Anterior cingulate cortex (tissue), 58 donors: ENCODE results near the gene PLXND1.

ENCODE experiments used
- DNase-seq, 58 donors: peaks; one replicate each; lab custom pipeline; 2025; lab: John Stamatoyannopoulos, UW

Gene PLXND1

DNA sequence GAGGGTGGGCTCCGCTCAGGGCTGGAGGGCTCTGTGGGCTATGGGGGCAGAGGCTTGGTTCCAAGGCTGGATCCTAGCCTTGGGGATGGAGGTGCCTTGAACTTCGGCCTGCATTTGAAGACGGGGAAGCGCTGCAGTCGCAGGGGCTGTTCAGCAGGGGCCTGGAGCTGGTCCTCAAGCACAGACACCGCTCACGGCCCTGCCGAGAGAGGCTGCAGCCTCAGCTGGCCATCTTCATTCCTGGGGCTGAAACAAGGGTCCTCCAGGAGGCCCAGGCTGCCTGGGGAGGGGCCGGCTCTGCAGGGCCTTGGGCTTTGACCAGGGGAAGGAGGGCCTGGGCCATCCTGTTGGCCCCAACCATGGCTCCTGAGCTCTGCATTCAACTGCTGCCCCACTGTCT is 25.6 kb upstream of the PLXND1 start:
- no peak for DNase-seq

GRCh38 chr3:129629011-129629410 is 22.5 kb upstream of the PLXND1 start:
- DNase-seq, result no peak

- DNase-seq, result no peak
Observed at GRCh38 chr3:129628169-129628522, 21.7 kb upstream of the PLXND1 start.

- peak in 53 of 58 donors; percentile 30 to 81 (median 65) for DNase-seq
Observed at GRCh38 chr3:129627350-129628168, 21.1 kb upstream of the PLXND1 start.

DNA sequence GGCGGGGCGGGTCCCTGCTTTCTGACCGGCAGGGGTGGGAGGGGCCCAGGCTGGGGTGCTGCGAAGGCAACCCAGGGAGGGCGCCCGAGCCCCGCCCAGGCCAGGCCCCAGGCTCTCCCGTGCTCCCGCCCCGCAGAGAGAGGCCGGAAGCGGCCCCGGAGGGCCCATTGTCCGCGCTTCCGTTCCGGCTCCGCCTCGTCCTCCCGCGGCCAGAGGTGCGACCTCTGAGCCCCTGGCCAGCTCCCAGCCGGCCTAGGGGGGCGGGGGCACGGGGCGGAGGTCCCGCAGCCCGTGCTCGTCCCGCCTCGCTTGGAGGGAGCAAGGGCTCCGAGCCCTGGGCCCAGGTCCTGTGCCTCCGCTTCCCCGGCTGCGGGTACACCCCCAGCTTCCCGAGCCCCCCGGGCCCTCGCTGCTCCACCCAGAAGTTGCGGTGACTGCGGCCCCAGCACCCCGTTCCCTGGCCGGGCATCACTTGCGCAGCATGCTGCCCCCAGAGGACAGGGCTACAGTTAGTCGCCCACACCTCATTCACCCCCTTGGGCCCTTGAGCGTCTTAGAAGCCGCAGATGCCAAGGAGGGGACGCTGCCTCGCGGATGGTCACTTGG is 20.4 kb upstream of the PLXND1 start:
- DNase-seq, result peak in 51 of 58 donors; percentile 30 to 90 (median 61)

DNA sequence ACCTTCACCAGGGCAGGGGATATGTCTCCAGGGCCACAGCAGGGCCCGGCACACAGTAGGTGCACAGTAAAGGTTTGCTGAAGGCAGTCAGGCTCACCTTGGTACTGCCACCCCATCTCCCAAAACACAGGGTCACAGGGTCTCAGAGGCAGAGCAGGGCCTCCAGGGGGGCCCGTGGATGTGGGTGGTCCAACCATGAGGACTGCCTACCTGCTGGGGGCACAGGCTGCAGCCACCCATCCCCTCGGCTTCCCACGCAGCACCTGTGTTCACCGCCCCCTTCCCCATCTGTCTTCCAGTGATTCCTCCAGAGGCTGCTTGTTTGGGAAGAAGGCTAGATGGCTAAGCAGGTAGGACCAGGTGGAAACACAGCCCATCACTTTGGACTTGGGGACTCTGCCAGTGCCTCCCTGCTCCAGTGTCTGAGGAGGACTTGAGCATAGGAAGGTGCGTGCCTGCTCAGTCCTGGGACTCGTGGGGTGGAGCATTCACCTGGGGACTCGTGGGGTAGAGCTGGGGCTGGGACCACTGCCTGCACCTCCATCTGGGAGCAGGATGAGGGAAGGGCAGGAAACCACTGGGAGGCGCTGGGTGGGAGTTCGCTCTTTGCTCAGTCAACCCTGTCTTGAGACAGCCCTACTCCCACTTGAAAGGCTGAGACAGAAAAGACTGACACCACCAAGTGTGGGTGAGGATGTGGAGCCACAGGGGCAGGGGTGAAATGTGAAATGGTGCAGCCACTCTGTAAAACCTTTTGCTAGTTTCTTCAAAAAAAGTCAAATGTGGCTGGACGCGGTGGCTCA is 18.8 kb upstream of the PLXND1 start:
- DNase-seq, result no peak

- no peak for DNase-seq
Observed at GRCh38 chr3:129624347-129625071, 18.0 kb upstream of the PLXND1 start.

- DNase-seq, result no peak
Observed at GRCh38 chr3:129623447-129624118, 17.1 kb upstream of the PLXND1 start.

GRCh38 chr3:129622933-129623332 is 16.5 kb upstream of the PLXND1 start:
- no peak for DNase-seq

- no peak for DNase-seq
Observed at GRCh38 chr3:129622226-129622874, 15.9 kb upstream of the PLXND1 start.

DNA sequence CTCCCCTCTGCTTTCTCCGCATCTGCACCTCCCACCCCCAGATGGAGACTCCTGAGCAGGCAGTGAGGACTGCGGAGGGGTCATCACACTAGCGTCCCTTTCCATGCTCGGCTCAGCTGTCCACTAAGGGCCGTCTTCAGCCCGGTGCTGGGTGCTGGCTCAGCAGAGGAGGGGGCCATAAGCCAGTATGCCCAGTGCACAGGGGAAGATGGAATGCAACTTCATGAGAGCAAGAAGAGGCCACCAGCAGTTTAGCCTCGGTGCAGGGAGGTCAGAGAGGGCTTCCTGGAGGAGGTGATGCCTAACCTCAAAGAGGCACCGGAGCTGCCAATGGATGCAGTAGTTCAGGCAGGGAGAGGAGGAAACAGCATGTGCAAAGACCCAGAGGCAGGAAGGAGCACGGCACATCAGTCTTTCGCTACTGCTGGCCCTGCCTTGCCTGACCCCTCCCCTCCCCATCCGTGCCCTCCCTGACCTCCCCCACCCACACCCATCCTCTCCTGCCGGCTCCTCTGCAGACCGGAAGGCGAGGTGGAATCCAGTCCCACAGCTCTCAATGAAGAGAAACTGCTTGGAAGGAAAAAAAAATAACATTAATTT is 15.2 kb upstream of the PLXND1 start:
- DNase-seq, result no peak

DNA sequence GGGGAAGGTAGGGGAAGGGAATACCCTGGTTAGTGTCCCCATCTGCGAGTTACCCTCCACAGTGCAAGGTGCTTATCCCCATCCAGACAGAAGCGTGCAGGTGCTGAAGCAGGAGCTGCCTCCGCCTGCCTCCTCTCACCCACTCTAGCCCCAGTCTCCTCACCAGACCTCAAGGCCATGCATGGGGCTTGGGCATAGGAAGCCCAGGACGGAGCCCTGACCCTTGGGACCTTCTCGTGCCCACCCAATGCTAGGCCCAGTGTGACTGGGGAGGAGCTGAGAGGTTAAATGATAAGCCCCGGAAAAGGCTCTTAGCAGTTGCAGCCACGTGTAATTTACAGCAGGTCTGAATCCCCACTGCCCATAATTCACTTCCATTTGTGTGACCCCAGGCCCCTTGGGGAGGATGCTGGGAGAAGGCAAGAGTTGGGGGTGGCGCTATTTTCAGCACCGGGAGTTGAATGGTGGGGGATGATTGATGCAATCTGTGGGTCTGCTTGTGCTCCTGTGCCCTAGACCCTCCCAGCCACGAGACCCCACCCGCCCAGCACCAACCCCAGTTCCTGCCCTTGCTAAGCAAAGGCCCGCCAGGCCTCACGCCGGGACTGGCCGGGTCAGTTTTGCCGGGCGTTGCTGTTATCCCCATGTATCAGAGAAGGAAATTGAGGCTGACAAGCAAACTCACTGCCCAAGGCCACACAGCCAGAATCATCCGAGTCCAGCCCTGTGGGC is 14.5 kb upstream of the PLXND1 start:
- DNase-seq, result no peak

GRCh38 chr3:129619726-129620162 is 13.3 kb upstream of the PLXND1 start:
- DNase-seq, result no peak

GRCh38 chr3:129618901-129619671 is 12.6 kb upstream of the PLXND1 start:
- no peak for DNase-seq

- no peak for DNase-seq
Observed at GRCh38 chr3:129618186-129618820, 11.8 kb upstream of the PLXND1 start.

GRCh38 chr3:129617381-129618185 is 11.1 kb upstream of the PLXND1 start:
- DNase-seq, result no peak
